ENCODE results near the gene FGFR4.

FGFR4 gene

DNA sequence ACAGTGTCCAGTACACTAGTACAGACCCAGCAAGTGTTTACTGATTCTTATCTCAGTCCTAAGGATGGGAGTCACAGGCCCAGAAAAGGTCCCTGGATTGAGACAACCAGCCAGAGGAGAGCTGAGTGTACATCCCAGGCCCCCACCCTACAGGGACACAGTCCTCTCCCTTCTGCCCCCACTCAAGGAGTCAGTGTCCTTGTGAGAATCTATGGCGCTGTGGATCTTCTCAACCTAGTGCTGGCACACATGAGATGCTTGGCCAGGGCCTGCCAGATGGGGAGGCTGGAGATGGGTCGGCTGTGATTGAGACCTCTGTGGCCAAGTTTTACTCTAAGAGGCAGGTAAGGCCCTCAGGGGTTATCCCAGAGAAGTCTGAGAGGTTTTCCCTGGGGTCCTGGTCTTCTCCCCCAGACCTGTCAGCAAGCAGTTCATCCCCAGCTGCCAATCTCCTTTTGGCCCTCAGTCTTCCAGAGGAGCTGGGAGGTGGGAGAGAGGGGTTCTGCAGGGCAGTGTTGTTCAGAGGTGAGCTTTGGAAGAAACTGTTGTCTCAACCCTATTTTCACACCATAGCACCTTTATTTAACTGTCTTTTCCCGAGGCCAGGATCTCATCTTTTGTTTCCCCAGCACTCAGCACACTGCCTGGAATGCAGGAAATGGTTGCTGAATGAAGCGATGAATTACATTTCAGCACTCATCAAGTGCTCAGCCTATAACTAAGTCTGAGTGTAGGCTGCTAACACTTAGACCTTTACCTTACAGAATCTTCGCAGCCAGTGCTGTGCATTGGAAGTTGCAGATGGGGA is 43.7 kb downstream of the FGFR4 start:
- H3K4me3 ChIP-seq (ENCODE audit: low read depth, low read length) = no peak overlapping the region
- TF ChIP-seq, protein P1, sequence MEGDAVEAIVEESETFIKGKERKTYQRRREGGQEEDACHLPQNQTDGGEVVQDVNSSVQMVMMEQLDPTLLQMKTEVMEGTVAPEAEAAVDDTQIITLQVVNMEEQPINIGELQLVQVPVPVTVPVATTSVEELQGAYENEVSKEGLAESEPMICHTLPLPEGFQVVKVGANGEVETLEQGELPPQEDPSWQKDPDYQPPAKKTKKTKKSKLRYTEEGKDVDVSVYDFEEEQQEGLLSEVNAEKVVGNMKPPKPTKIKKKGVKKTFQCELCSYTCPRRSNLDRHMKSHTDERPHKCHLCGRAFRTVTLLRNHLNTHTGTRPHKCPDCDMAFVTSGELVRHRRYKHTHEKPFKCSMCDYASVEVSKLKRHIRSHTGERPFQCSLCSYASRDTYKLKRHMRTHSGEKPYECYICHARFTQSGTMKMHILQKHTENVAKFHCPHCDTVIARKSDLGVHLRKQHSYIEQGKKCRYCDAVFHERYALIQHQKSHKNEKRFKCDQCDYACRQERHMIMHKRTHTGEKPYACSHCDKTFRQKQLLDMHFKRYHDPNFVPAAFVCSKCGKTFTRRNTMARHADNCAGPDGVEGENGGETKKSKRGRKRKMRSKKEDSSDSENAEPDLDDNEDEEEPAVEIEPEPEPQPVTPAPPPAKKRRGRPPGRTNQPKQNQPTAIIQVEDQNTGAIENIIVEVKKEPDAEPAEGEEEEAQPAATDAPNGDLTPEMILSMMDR (IDR thresholded peaks at IDR 0.05; ENCODE audit: low read depth, low read length) = no peak

DNA sequence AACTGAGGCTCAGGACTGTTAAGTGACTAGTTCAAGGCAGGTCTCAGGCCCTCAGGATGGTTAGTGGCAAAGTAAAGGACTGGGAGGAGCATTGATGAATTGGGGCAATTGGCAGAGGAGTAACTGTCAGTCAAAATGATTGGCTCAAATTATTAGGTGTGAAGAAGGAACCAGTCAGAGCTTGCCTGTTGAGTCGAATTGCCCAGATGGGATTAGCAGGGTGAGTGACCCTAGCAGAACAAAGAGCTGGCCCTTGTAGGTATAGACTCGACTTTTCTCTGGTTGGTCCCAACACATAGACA is 44.3 kb downstream of the FGFR4 start:
- H3K4me3 ChIP-seq (ENCODE audit: low read depth, low read length) = no peak overlapping the region

GRCh38 chr5:177131352-177132135 is 44.8 kb downstream of the FGFR4 start:
- TF ChIP-seq, protein P1 (IDR thresholded peaks at IDR 0.05; ENCODE audit: low read depth, low read length) = no peak
- no peak overlapping the region for H3K4me3 ChIP-seq (ENCODE audit: low read depth, low read length)

More for the DNA sequence above, 44.3 kb downstream of the FGFR4 start:
- TF ChIP-seq, protein P1 (IDR thresholded peaks at IDR 0.05; ENCODE audit: low read depth, low read length) = no peak

- TF ChIP-seq, protein P1 (IDR thresholded peaks at IDR 0.05; ENCODE audit: low read depth, low read length) = no peak
- no peak overlapping the region for H3K4me3 ChIP-seq (ENCODE audit: low read depth, low read length)
Observed at GRCh38 chr5:177132136-177133095, 45.7 kb downstream of the FGFR4 start.

- TF ChIP-seq, protein P1 (IDR thresholded peaks at IDR 0.05; ENCODE audit: low read depth, low read length) = no peak
- H3K4me3 ChIP-seq (ENCODE audit: low read depth, low read length) = peak within 1 kb of the TSS; percentile 64
Observed at GRCh38 chr5:177133096-177133852, 46.6 kb downstream of the FGFR4 start, which contains the start of gene NSD1. Gene NSD1 (plus strand): TSS chr5:177133773. CDS start chr5:177135104, 1,331 bp downstream.

DNA sequence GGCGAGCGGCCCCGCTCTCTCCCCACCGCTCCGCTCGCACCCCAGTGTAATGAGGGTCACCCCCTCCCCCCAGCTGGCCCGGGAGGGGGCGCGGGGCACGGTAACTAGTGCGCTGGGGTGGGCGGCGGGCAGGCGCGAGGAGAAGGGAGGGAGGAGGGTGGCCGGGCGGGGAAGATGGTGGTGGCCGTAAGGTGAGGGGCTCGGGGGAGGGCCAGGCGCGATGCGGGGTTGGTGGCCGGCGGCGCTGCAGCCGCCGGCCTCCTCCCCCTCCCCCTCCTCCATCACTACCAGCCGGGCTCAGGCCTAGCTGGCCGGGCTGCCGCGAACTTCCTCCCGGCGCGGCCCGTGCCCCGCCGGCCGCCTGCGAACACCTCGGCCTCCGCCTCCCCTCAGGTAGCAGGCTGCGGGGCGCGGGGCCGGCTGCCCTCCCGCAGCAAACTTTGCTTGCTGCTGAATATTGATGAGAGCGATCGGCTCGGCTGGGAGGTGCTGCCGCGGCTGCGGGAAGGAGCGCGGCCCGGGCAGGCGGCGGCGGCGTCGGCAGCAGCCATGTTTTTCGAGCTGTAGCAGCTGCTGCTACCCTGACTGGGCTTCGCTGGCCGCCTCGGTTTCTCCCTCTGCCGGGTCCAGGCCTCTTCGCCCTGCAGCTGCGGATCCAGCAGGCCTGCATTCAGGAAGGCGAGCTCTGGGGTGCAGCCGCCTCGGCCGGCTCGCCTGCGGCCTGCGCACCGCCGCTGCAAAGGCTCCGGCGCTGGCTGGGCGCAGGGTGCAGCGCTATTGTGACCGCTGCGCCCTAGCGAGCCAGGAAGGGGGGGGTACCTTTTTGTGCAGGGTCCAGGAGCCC is 47.4 kb downstream of the FGFR4 start:
- peak overlapping the region; percentile 64 for H3K4me3 ChIP-seq (ENCODE audit: low read depth, low read length)
- TF ChIP-seq, protein P1 (IDR thresholded peaks at IDR 0.05; ENCODE audit: low read depth, low read length) = no peak

Data from WI38 (cell line).